ENCODE results near the gene NFIA. TPM values are rescaled to one million over a fixed set of nuclear protein-coding genes. Genes with fewer than 3 reads are reported as not detected.

The NFIA gene
- total and polyA plus RNA-seq, 2 of the 13 experiments (the other 11 are each of a cell fraction or from before 2014, with no cell fraction given): 14.7 to 28.5 TPM

- no peak for TF ChIP-seq AHDC1 (CRISPR knock-in tag; IDR thresholded peaks at IDR 0.05; ENCODE audit: borderline replicate concordance)
- no peak for TF ChIP-seq RNF2 (conservative IDR thresholded peaks at IDR 0.05; ENCODE audit: low read depth)
- TF ChIP-seq ZNF644 (CRISPR knock-in tag; IDR thresholded peaks at IDR 0.05; ENCODE audit: low read depth): no peak
- TF ChIP-seq NCOR1 (IDR thresholded peaks at IDR 0.05; ENCODE audit: borderline replicate concordance, low read length): no peak
- TF ChIP-seq SMAD1 (CRISPR knock-in tag; IDR thresholded peaks at IDR 0.05; ENCODE audit: borderline replicate concordance, low read depth): no peak
- TF ChIP-seq ZNF891 (CRISPR knock-in tag; IDR thresholded peaks at IDR 0.05): no peak
- TF ChIP-seq FLYWCH1 (CRISPR knock-in tag; IDR thresholded peaks at IDR 0.05): no peak
- no peak for TF ChIP-seq BHLHE40 (IDR thresholded peaks at IDR 0.05; ENCODE audit: low read length)
- no peak for TF ChIP-seq GPN1 (CRISPR knock-in tag; IDR thresholded peaks at IDR 0.05; ENCODE audit: borderline replicate concordance)
- TF ChIP-seq KMT2A (CRISPR knock-in tag; IDR thresholded peaks at IDR 0.05): no peak
- TF ChIP-seq TEAD2 (CRISPR knock-in tag; IDR thresholded peaks at IDR 0.05): no peak
Measured at GRCh38 chr1:61313906-61314422, 231.6 kb downstream of the NFIA start (continued).
